Choroid plexus epithelial cell (primary cell): ENCODE results near the gene AHDC1.

Experiments used
- DNase-seq: peaks from one replicate; pipeline ENCODE4 v3.0.0-alpha.2; 2010; ENCODE audit warnings: low read depth
- H3K4me3 ChIP-seq: 2 replicates; pipeline ENCODE4 v1.5.1; 2011; ENCODE audit warnings: low read depth, mild to moderate bottlenecking, control low read depth, low read length, moderate library complexity
- TF ChIP-seq, protein P1 (sequence below): conservative IDR thresholded peaks from 2 replicates; pipeline ENCODE4 v1.5.1; 2011; ENCODE audit warnings: low read depth, mild to moderate bottlenecking, control low read depth, inconsistent platforms, low read length, moderate library complexity

The AHDC1 gene

GRCh38 chr1:27638047-27638734 is 34.2 kb upstream of the AHDC1 start:
- no peak overlapping the region for H3K4me3 ChIP-seq
- DNase-seq, result no peak
- TF ChIP-seq, protein P1, sequence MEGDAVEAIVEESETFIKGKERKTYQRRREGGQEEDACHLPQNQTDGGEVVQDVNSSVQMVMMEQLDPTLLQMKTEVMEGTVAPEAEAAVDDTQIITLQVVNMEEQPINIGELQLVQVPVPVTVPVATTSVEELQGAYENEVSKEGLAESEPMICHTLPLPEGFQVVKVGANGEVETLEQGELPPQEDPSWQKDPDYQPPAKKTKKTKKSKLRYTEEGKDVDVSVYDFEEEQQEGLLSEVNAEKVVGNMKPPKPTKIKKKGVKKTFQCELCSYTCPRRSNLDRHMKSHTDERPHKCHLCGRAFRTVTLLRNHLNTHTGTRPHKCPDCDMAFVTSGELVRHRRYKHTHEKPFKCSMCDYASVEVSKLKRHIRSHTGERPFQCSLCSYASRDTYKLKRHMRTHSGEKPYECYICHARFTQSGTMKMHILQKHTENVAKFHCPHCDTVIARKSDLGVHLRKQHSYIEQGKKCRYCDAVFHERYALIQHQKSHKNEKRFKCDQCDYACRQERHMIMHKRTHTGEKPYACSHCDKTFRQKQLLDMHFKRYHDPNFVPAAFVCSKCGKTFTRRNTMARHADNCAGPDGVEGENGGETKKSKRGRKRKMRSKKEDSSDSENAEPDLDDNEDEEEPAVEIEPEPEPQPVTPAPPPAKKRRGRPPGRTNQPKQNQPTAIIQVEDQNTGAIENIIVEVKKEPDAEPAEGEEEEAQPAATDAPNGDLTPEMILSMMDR, result no peak

DNA sequence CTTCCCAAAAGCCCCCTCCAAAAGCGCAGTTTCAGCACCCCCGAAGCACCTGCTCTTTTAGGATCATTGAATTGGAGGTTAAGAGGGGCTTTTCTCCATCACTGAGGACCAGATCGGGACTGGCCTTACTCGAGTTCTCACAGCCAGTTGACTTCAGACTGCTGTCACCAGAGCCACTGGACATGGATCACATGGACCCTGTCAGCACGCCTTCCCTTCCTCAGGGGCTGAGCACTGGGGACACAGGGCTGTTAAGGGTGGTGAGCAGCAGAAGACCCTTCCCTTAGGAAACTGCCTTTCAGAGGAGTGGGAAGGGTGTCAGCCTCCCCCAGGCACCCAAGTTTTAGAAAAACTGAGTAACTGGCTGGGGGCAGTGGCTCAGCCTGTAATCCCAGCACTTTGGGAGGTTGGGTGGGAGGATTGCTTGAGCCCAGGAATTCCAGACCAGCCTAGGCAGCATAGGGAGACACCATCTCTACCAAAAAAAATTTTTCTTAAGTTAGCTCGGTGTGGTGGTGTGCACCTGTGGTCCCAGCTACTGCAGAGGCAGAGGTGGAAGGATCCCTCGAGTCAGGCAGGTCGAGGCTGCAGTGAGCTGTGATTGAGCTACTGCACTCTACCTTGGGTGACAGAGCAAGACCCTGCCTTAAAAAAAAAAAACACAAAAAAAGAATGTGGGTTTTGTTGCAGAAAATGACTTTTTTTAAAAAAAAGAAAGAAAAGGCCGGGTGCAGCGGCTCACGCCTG is 31.6 kb upstream of the AHDC1 start:
- no peak for DNase-seq
- TF ChIP-seq, protein P1, result no peak
- H3K4me3 ChIP-seq, result no peak overlapping the region

GRCh38 chr1:27634985-27635367 is 31.0 kb upstream of the AHDC1 start, which contains the start of gene FGR:
Gene FGR, minus strand, starts transcription at chr1:27635185. Its CDS starts 11,269 bp downstream, at chr1:27623916.
- no peak for DNase-seq
- H3K4me3 ChIP-seq, result peak within 1 kb of the TSS; percentile 43

DNA sequence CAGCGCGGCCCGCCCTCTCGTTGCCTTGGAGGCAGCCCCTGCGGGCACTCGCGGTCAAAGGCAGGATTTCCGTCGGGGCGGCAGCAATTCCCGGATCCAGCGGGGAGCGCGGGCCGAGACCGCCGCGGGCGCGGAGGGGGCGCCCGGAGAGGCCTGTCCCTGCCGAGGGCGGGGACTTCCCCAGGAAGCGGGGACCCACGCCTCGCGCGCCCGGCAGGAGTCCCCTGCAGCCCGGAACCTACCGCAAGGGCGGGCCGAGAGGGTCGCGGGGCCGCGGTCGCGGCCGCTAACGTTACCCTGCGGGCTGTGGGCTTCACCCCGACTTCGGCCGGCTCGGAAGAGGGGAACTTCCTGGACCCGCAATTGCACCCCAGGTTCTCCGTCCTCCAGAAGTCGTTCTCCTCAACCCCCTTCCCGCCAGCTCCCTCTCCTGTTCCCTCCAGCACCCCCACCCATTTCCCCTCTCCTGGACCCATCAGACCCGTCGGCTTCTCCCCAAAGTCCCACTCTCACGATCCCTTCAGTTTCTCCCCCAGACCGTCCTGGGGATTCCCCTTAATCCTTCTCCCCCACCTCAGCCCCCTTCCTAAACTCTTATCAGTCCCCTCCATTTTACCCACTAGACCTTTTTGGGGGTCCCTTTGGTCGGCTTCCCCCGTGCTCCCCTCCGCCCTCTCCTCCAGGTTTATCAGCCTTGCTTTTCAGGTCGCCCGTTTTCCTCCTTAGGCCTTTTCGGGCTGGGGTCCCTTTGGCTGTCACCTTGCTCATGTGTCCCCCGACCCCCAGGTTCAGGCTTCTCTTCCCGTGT is 30.4 kb upstream of the AHDC1 start:
- H3K4me3 ChIP-seq, result peak overlapping the region; percentile 43
- TF ChIP-seq, protein P1, result no peak

More at GRCh38 chr1:27634985-27635367, 31.0 kb upstream of the AHDC1 start, which contains the start of gene FGR:
- TF ChIP-seq, protein P1, result no peak

DNA sequence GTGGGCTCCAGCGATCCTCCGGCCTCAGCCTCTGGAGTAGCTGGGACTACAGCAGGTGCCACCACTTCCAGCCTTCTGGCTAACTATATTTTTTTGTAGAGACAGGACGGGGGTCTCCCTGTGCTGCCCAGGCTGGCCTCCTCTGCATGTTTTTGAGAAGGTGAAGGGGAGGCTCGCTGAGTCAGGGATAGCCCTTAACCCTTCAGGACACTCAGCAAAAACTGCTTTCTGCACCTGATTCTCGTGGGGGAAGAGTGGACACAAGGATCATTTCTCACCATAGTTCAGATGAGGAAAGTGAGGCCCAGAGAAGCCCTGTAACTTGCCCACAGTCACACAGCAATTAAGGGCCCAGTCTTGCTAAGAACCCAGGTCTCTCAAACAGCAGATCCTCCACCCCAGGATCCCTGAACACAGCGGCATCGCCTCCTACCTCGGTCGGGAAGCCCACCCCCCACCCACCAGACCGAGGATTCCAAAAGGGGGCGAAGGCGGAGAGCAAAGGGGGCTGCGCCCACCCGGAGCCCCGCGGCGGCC is 29.8 kb upstream of the AHDC1 start:
- no peak for DNase-seq
- TF ChIP-seq, protein P1, result no peak
- H3K4me3 ChIP-seq, result peak overlapping the region; percentile 43

More for the DNA sequence above, 30.4 kb upstream of the AHDC1 start:
- DNase-seq, result no peak

- no peak for DNase-seq
- no peak overlapping the region for H3K4me3 ChIP-seq
- TF ChIP-seq, protein P1, result no peak
Observed at GRCh38 chr1:27633298-27633610, 29.3 kb upstream of the AHDC1 start.
